Stimulated activated CD4-positive, alpha-beta T cell treated with anti-CD3 and anti-CD28 coated beads, Interleukin-1b, Interleukin-23, amount 100 ng/mL, for 4 hours (primary cell): ENCODE measurements around the gene TTBK2.
"Not testable (repeated sequence)": the region's sequence is repeated elsewhere in the genome, so short reads cannot be mapped to it uniquely, and the experiment has no call there.

Experiments
- DNase-seq, 2 donors: peaks; one replicate each; pipeline ENCODE4 v3.0.0-alpha.2; 2020; ENCODE audit warnings: low read depth in 2 of 2

The TTBK2 gene

GRCh38 chr15:42920519-42921341, at the start of gene TTBK2:
Gene TTBK2 (minus strand): TSS chr15:42920778. CDS start chr15:42878617, 42,161 bp downstream.
- peak; percentile 93 to 97 for DNase-seq

- no peak for DNase-seq
Measured at GRCh38 chr15:42964476-42964875, 43.9 kb upstream of the TTBK2 start.

- DNase-seq: no peak
Measured at GRCh38 chr15:42955518-42955917, 34.9 kb upstream of the TTBK2 start.

- DNase-seq: no peak
Measured at GRCh38 chr15:42954291-42954690, 33.7 kb upstream of the TTBK2 start.

GRCh38 chr15:42948898-42949297, 28.3 kb upstream of the TTBK2 start:
- not testable (repeated sequence) for DNase-seq

- no peak for DNase-seq
Measured at GRCh38 chr15:42940527-42940926, 19.9 kb upstream of the TTBK2 start.

GRCh38 chr15:42939841-42940240, 19.3 kb upstream of the TTBK2 start:
- no peak for DNase-seq

GRCh38 chr15:42937143-42937542, 16.6 kb upstream of the TTBK2 start:
- no peak for DNase-seq

GRCh38 chr15:42933886-42934667, 13.5 kb upstream of the TTBK2 start:
- no peak for DNase-seq

- DNase-seq: no peak
Measured at GRCh38 chr15:42932833-42933515, 12.4 kb upstream of the TTBK2 start.

- no peak for DNase-seq
Measured at GRCh38 chr15:42931702-42932486, 11.3 kb upstream of the TTBK2 start.

GRCh38 chr15:42929306-42929848, 8.8 kb upstream of the TTBK2 start:
- no peak for DNase-seq

- DNase-seq: peak; percentile 7 to 18
Measured at GRCh38 chr15:42921342-42921731, 759 bp upstream of the TTBK2 start.

GRCh38 chr15:42919799-42920518, 619 bp downstream of the TTBK2 start:
- DNase-seq: peak in 1 of 2 donors; percentile 7

- DNase-seq: no peak
Measured at GRCh38 chr15:42919308-42919707, 1.3 kb downstream of the TTBK2 start.

- no peak for DNase-seq
Measured at GRCh38 chr15:42918047-42918446, 2.5 kb downstream of the TTBK2 start.

- no peak for DNase-seq
Measured at GRCh38 chr15:42915654-42916315, 4.8 kb downstream of the TTBK2 start.

GRCh38 chr15:42914728-42915497, 5.7 kb downstream of the TTBK2 start:
- no peak for DNase-seq

GRCh38 chr15:42911058-42911592, 9.5 kb downstream of the TTBK2 start:
- no peak for DNase-seq
